H1 (cell line): ENCODE data around the gene DDC. TPM values are rescaled to one million over a fixed set of nuclear protein-coding genes. Genes with fewer than 3 reads are reported as not detected.

Experiments used
- CTCF ChIA-PET: fragments of 300-600 bp; sonication (Branson Sonifier 250); formaldehyde crosslinking; loops from one replicate; lab custom pipeline; 2021; ENCODE audit not compliant: partially characterized antibody; lab: Charles Lee
- POLR2A ChIA-PET: fragments of 300-600 bp; sonication (Branson Sonifier 250); formaldehyde crosslinking; loops from one replicate; lab custom pipeline; 2021; ENCODE audit warnings: inconsistent platforms; ENCODE audit not compliant: partially characterized antibody; lab: Charles Lee
- DNase-seq, 2 experiments: peaks; one replicate each; pipeline versions ENCODE4 v3.0.0 to v3.0.0-alpha.2; 2010 to 2022; ENCODE audit warnings: low spot score in 2 of 2, low read depth in 1 of 2, mixed read lengths in 1 of 2
- FAIRE-seq: peaks from 2 replicates; lab custom pipeline; 2011; peaks lifted over from hg19 to GRCh38; lab: Jason Lieb, UNC
- H2AFZ ChIP-seq: 2 replicates; pipeline ENCODE4 v1.8.1; 2012; ENCODE audit warnings: low read length, inconsistent platforms
- H2AK5ac ChIP-seq: 2 replicates; pipeline ENCODE4 v1.6.1; 2013; ENCODE audit warnings: low read depth, low read length
- H2BK120ac ChIP-seq: replicated peaks from 2 replicates; pipeline ENCODE3; 2013; ENCODE audit warnings: low read depth, low read length, inconsistent platforms
- H2BK12ac ChIP-seq: 2 replicates; pipeline ENCODE4 v1.6.1; 2013; ENCODE audit warnings: low read depth, low read length
- H2BK15ac ChIP-seq: 2 replicates; pipeline ENCODE4 v1.6.1; 2013; ENCODE audit warnings: low read length
- H2BK20ac ChIP-seq: 2 replicates; pipeline ENCODE4 v1.6.1; 2013; ENCODE audit warnings: low read length
- H2BK5ac ChIP-seq: 2 replicates; pipeline ENCODE4 v1.6.1; 2013; ENCODE audit warnings: low read depth, low read length
- H3K14ac ChIP-seq: 2 replicates; pipeline ENCODE4 v1.6.1; 2013; ENCODE audit warnings: inconsistent platforms; ENCODE audit not compliant: insufficient read length
- H3K18ac ChIP-seq: 2 replicates; pipeline ENCODE4 v1.6.1; 2013; ENCODE audit warnings: low read length; ENCODE audit errors: extremely low read depth
- H3K23ac ChIP-seq: 2 replicates; pipeline ENCODE4 v1.6.1; 2013; ENCODE audit warnings: inconsistent platforms; ENCODE audit not compliant: insufficient read length
- H3K23me2 ChIP-seq: 2 replicates; pipeline ENCODE4 v1.6.1; 2013; ENCODE audit warnings: low read depth, low read length
- H3K27ac ChIP-seq: 2 replicates; pipeline ENCODE4 v1.6.1; 2011; ENCODE audit warnings: low read depth, low read length, inconsistent platforms
- H3K27me3 ChIP-seq, 4 experiments: replicated peaks in 1 of 4; 1 replicate in 1 of 4; 2 replicates in 3 of 4; pipeline versions ENCODE4 v1.6.1 to v1.8.1; 2011 to 2013; ENCODE audit warnings: low read length in 3 of 4, mild to moderate bottlenecking in 3 of 4, inconsistent platforms in 2 of 4, mixed read lengths in 2 of 4, moderate library complexity in 1 of 4; ENCODE audit not compliant: control insufficient read depth in 3 of 4, insufficient read depth in 3 of 4; ENCODE audit errors: extremely low read depth in 1 of 4
- H3K36me3 ChIP-seq, 4 experiments: 2 replicates each; pipeline versions ENCODE4 v1.6.1 to v1.8.1; 2011 to 2013; ENCODE audit warnings: mild to moderate bottlenecking in 4 of 4, low read length in 3 of 4, moderate library complexity in 2 of 4, control low read depth in 1 of 4, inconsistent platforms in 1 of 4; ENCODE audit not compliant: insufficient read depth in 4 of 4, control insufficient read depth in 2 of 4
- H3K4ac ChIP-seq: replicated peaks from 2 replicates; pipeline ENCODE3; 2013; ENCODE audit warnings: low read length, low read depth, mixed read lengths, inconsistent platforms; ENCODE audit not compliant: insufficient read length
- H3K4me1 ChIP-seq, 4 experiments: replicated peaks in 1 of 4; 1 replicate in 1 of 4; 2 replicates in 3 of 4; pipeline versions ENCODE4 v1.6.1 to v1.8.1; 2011 to 2013; ENCODE audit warnings: low read length in 3 of 4, inconsistent platforms in 2 of 4, mixed read lengths in 1 of 4; ENCODE audit not compliant: insufficient read depth in 4 of 4, control insufficient read depth in 3 of 4
- H3K4me2 ChIP-seq, 2 experiments: 2 replicates each; pipeline versions ENCODE4 v1.6.1 to v1.8.1; 2011 to 2013; ENCODE audit warnings: low read depth in 2 of 2, low read length in 2 of 2, control low read depth in 1 of 2, inconsistent platforms in 1 of 2, mild to moderate bottlenecking in 1 of 2; ENCODE audit not compliant: insufficient read depth in 1 of 2
- H3K4me3 ChIP-seq, 4 experiments: fragments of 200-600, 300-600 bp in 1 of 4; sonication (generic), shearing (Covaris generic), sonication (Bioruptor Twin) in 1 of 4; 2 replicates each; pipeline versions ENCODE4 v1.5.1 to v1.8.1; 2011 to 2016; ENCODE audit warnings: low read length in 4 of 4, low read depth in 3 of 4, control low read depth in 2 of 4, inconsistent platforms in 2 of 4, mild to moderate bottlenecking in 2 of 4, mixed read lengths in 1 of 4, moderate library complexity in 1 of 4; ENCODE audit not compliant: insufficient read depth in 2 of 4; ENCODE audit errors: extremely low read depth in 1 of 4
- H3K56ac ChIP-seq: replicated peaks from 2 replicates; pipeline ENCODE3; 2013; ENCODE audit warnings: low read depth, mild to moderate bottlenecking, mixed read lengths, low read length, inconsistent platforms; ENCODE audit not compliant: insufficient read length
- H3K79me1 ChIP-seq: 2 replicates; pipeline ENCODE4 v1.6.1; 2013; ENCODE audit warnings: low read depth, low read length, control low read depth
- H3K79me2 ChIP-seq, 2 experiments: 2 replicates each; pipeline versions ENCODE4 v1.6.1 to v1.8.1; 2012 to 2013; ENCODE audit warnings: low read length in 2 of 2, mild to moderate bottlenecking in 2 of 2, inconsistent platforms in 1 of 2; ENCODE audit not compliant: insufficient read depth in 2 of 2, control insufficient read depth in 1 of 2
- H3K9ac ChIP-seq, 4 experiments: replicated peaks in 1 of 4; 1 replicate in 1 of 4; 2 replicates in 3 of 4; pipeline versions ENCODE4 v1.6.1 to v1.8.1; 2011 to 2013; ENCODE audit warnings: low read depth in 3 of 4, low read length in 3 of 4, control low read depth in 2 of 4, mild to moderate bottlenecking in 2 of 4, moderate library complexity in 2 of 4, inconsistent platforms in 1 of 4; ENCODE audit errors: extremely low read depth in 1 of 4
- H3K9me3 ChIP-seq, 2 experiments: 2 replicates each; pipeline versions ENCODE4 v1.6.1 to v1.8.1; 2012 to 2013; ENCODE audit warnings: mild to moderate bottlenecking in 2 of 2, moderate library complexity in 2 of 2, control low read depth in 1 of 2, inconsistent platforms in 1 of 2, low read depth in 1 of 2, low read length in 1 of 2, mixed read lengths in 1 of 2; ENCODE audit not compliant: insufficient read depth in 2 of 2
- H4K20me1 ChIP-seq, 2 experiments: replicated peaks in 1 of 2; 2 replicates each; pipeline versions ENCODE3 to v1.8.1; 2011 to 2013; ENCODE audit warnings: inconsistent platforms in 2 of 2, low read length in 2 of 2, mild to moderate bottlenecking in 1 of 2; ENCODE audit not compliant: insufficient read depth in 2 of 2, control insufficient read depth in 1 of 2
- H4K5ac ChIP-seq: 2 replicates; pipeline ENCODE4 v1.6.1; 2013; ENCODE audit warnings: low read length, low read depth, mixed read lengths, inconsistent platforms; ENCODE audit not compliant: insufficient read length
- H4K8ac ChIP-seq: 2 replicates; pipeline ENCODE4 v1.8.0; 2013; ENCODE audit warnings: mild to moderate bottlenecking, moderate library complexity, low read length, inconsistent platforms; ENCODE audit not compliant: insufficient read depth; ENCODE audit errors: extremely low read depth
- H4K91ac ChIP-seq: replicated peaks from 2 replicates; pipeline ENCODE3; 2013; ENCODE audit warnings: low read length, mixed read lengths, inconsistent platforms; ENCODE audit not compliant: insufficient read length
- ATF2 ChIP-seq: IDR thresholded peaks from 2 replicates; pipeline ENCODE4 v1.6.1; 2012; ENCODE audit warnings: low read length, inconsistent platforms
- BRCA1 ChIP-seq: IDR thresholded peaks from 2 replicates; pipeline ENCODE4 v1.6.1; 2012; ENCODE audit warnings: low read depth, low read length, improper control_type of control experiment
- CREB1 ChIP-seq: IDR thresholded peaks from 2 replicates; pipeline ENCODE4 v1.6.1; 2012; ENCODE audit warnings: inconsistent platforms
- EGR1 ChIP-seq: IDR thresholded peaks from 2 replicates; pipeline ENCODE4 v1.6.1; 2011; ENCODE audit warnings: low read depth, low read length, borderline replicate concordance
- KDM1A ChIP-seq: fragments of 200-600, 300-600 bp; sonication (generic); IDR thresholded peaks from 2 replicates; pipeline ENCODE4 v1.7.1; 2016; ENCODE audit warnings: mild to moderate bottlenecking, low read length, borderline replicate concordance
- PHF8 ChIP-seq: fragments of 200-600 bp; sonication (generic); conservative IDR thresholded peaks from 2 replicates; pipeline ENCODE4 v1.7.1; 2012; ENCODE audit warnings: low read depth, mild to moderate bottlenecking, inconsistent platforms, low read length, moderate library complexity
- RXRA ChIP-seq: IDR thresholded peaks from 2 replicates; pipeline ENCODE4 v1.6.1; 2011; ENCODE audit warnings: low read depth, mild to moderate bottlenecking, low read length, moderate library complexity; ENCODE audit not compliant: insufficient read depth
- SIRT6 ChIP-seq: IDR thresholded peaks from one replicate; pipeline ENCODE4 v1.7.1; 2012; ENCODE audit warnings: low read length, inconsistent platforms
- SP4 ChIP-seq: IDR thresholded peaks from 2 replicates; pipeline ENCODE4 v1.6.1; 2012; ENCODE audit warnings: low read length, inconsistent platforms
- TAF7 ChIP-seq: optimal IDR thresholded peaks from 2 replicates; pipeline ENCODE3; 2011; ENCODE audit warnings: low read depth, mild to moderate bottlenecking, inconsistent platforms, low read length, moderate library complexity, borderline replicate concordance
- YY1 ChIP-seq: IDR thresholded peaks from 2 replicates; pipeline ENCODE4 v1.6.1; 2011; ENCODE audit warnings: low read depth, mild to moderate bottlenecking, low read length
- WGBS, 2 experiments: shearing (Covaris generic) in 1 of 2; methylation state at CpG; one replicate each; pipeline versions ENCODE4 v1.1.6 to v1.1.7; 2013 to 2015; ENCODE audit warnings: low lambda C conversion rate in 2 of 2, mixed read lengths in 2 of 2, inconsistent platforms in 1 of 2, low coverage in 1 of 2, missing lambda C conversion rate in 1 of 2; ENCODE audit not compliant: insufficient replicate concordance in 2 of 2, insufficient coverage in 1 of 2, insufficient read length in 1 of 2; ENCODE audit errors: extremely low coverage in 1 of 2, missing lambda C conversion rate in 1 of 2; 5-methylcytosine and 5-hydroxymethylcytosine counted together
- polyA plus RNA-seq, 7 experiments: library from polyadenylated mRNA; depleted of rRNA in 3 of 7; stranded (reverse) in 5 of 7; unstranded in 2 of 7; fragments of >200 nt in 5 of 7; fragments of 200-250 nt in 2 of 7; gene quantifications; 1 replicate in 5 of 7; 2 replicates in 1 of 7; 4 replicates in 1 of 7; pipeline versions ENCODE4 v1.2.1 to v1.2.3, GENCODE V29; 2011 to 2013; ENCODE audit warnings: missing spikeins in 2 of 7, mixed read lengths in 2 of 7
- total RNA-seq: library from RNA; stranded (reverse); fragmentation: NEBNext Ultra II Directional; extraction: Animal tissue kit (Norgen Biotek cat#: 25700); gene quantifications from 2 replicates; pipeline ENCODE4 v1.2.1, GENCODE V29; 2021

The DDC gene
- total and polyA plus RNA-seq, 2 of the 8 experiments (the other 6 are each of a cell fraction or from before 2014, with no cell fraction given): 0.05 TPM; not detected in 1

- Histone ChIP-seq H3K27me3 (no peaks in the 10 kb centered on the region), H3K36me3 (no peaks in the 10 kb centered on the region), H4K91ac (no peak overlapping the region), H3K18ac (no peak overlapping the region), H3K27ac (no peak overlapping the region), H3K23me2 (no peaks in the 10 kb centered on the region), H4K8ac (no peak overlapping the region), H3K14ac (no peak overlapping the region), H2AFZ (no peak overlapping the region), H2BK20ac (no peak overlapping the region), H3K23ac (no peak overlapping the region), H3K4ac (no peak overlapping the region), H2BK5ac (no peak overlapping the region), H3K9me3 (no peaks in the 10 kb centered on the region), H2BK15ac (no peak overlapping the region), H4K5ac (no peak overlapping the region), H3K4me2 (no peak overlapping the region), H2BK120ac (no peak overlapping the region), H3K4me1 (peaks cover 0 to 3% (median 0%) of the 10 kb centered on the region in 4 experiments; a peak in 2 of 7 replicates), H2AK5ac (no peak overlapping the region), H3K4me3 (no peak overlapping the region), H3K56ac (no peak overlapping the region), H3K79me1 (no peaks in the 10 kb centered on the region), H3K79me2 (no peaks in the 10 kb centered on the region), H3K9ac (no peak overlapping the region), H4K20me1 (peaks cover 0 to 2% of the 10 kb centered on the region in 2 experiments), H2BK12ac (0 out of 2 replicates have a peak overlapping the region, but pooled peaks have one; percentile 12)
- WGBS, 2 experiments: 89% methylated on average over 8 of the region's 8 CpGs; no CpG with 5 or more reads in 1 of the 2 experiments
- FAIRE-seq (no peak), DNase-seq (no peak)
- ChIA-PET POLR2A (no interaction called here), CTCF (interaction anchor here (2.4 kb wide), 1 partner anchor 97 kb away, joined by 15 read pairs; no protein-coding TSS in a partner anchor)
- TF ChIP-seq CREB1 (no peak), BRCA1 (no peak), KDM1A (no peak), YY1 (no peak), SIRT6 (no peak), EGR1 (no peak), RXRA (no peak), SP4 (no peak), ATF2 (no peak), PHF8 (no peak), TAF7 (no peak)
Observed at GRCh38 chr7:50564171-50564570, 1.0 kb downstream of the DDC start.
